Measurements from ENCODE around the gene DAAM2. TPM values are rescaled to one million over a fixed set of nuclear protein-coding genes. Genes with fewer than 3 reads are reported as not detected.

DAAM2 gene
- total RNA-seq, 1 experiment from 2014 or later: 4.0 TPM

GRCh38 chr6:39929039-39929732 lies 137.0 kb downstream of the DAAM2 start:
- DNase-seq (ENCODE audit: low read depth): peak; percentile 24

GRCh38 chr6:39929733-39930461 lies 137.7 kb downstream of the DAAM2 start:
- no peak for DNase-seq (ENCODE audit: low read depth)

- no peak for DNase-seq (ENCODE audit: low read depth)
Observed at GRCh38 chr6:39930540-39930939, 138.4 kb downstream of the DAAM2 start.

- no peak for DNase-seq (ENCODE audit: low read depth)
Observed at GRCh38 chr6:39931607-39932006, 139.4 kb downstream of the DAAM2 start.

DNA sequence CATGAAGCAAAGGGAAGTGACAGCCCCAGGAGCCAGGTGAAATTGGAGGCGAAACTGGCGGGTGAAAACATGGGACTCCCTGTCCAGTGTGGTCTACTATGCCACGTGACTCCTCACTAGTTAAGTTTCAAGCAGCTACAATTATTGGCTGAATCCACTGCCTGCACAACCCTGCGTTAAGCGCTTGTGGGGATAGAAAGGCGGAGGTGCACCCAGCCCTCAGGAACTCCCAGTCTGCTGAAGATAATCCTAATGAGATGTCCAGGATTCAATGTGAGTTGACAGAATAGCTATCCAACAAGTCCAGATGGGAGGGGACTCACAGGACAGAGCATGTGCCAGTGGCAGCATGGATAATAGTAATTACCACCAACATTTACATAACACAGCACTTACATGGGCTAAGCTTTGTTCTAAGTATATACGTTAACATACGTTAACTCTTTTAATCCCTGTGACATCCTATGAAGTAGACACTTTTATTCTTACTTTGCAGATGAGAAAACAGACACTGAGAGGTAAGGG lies 140.3 kb downstream of the DAAM2 start:
- DNase-seq (ENCODE audit: low read depth): no peak

GRCh38 chr6:39933669-39934130 lies 141.5 kb downstream of the DAAM2 start:
- no peak for DNase-seq (ENCODE audit: low read depth)

GRCh38 chr6:39934131-39934757 lies 142.1 kb downstream of the DAAM2 start, which contains the start of gene MOCS1:
Gene MOCS1, minus strand, starts transcription at chr6:39934462. Its CDS starts 45 bp downstream, at chr6:39934417.
- DNase-seq (ENCODE audit: low read depth): peak; percentile 77

- no peak for DNase-seq (ENCODE audit: low read depth)
Observed at GRCh38 chr6:39935241-39935640, 143.1 kb downstream of the DAAM2 start.

GRCh38 chr6:39936857-39937256 lies 144.7 kb downstream of the DAAM2 start:
- DNase-seq (ENCODE audit: low read depth): no peak

DNA sequence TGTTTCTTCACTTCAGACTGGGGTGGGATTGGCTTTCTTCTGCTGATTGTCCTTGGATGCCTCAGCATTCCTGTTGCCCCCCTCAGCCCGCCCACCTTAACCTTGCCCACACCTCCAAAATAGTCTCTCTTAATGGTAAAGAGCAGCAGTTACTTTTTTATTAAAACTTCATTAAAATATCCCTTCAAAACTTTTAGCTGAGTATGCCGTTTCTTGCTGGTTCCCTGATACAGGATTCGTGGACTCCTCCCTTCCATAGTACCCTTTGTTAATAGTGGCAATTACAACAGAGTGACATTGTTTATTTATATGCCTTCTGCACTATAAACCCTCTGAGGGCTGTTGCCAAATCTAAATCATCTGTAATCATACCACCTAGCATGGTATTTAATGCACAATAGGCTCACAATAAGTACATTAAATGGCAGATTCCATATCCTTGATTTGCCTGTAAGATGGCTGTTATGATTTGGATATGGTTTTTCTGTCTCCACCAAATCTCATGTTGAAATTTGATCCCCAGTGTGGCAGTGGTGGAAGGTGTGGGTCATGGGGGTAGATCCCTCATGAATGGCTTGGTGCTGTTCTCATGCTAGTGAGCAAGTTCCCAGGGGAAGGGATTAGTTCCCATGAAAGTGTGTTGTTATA lies 145.6 kb downstream of the DAAM2 start:
- no peak for DNase-seq (ENCODE audit: low read depth)

- no peak for DNase-seq (ENCODE audit: low read depth)
Observed at GRCh38 chr6:39938773-39939654, 146.8 kb downstream of the DAAM2 start.

DNA sequence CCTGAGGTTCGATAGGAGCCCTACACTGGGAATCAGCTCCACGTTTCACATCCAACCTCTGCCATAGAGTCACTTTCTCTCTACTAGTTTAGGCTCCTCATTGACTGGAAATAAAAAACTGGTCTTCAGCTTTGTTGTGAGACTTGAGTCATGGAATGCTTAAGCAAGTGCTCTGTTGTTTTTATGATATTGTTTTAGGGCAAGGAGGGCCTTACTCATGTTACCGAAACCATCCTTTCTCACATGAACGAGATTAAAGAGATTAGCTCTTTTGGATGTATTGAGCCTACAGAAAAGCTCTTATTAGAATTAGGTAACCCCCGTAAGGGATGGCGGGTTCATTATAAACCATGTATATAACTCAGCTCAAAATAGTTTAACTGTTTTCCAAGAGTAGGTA lies 149.0 kb downstream of the DAAM2 start:
- DNase-seq (ENCODE audit: low read depth): no peak

GRCh38 chr6:39941820-39942219 lies 149.6 kb downstream of the DAAM2 start:
- no peak for DNase-seq (ENCODE audit: low read depth)

GRCh38 chr6:39942903-39943580 lies 150.9 kb downstream of the DAAM2 start:
- no peak for DNase-seq (ENCODE audit: low read depth)

DNA sequence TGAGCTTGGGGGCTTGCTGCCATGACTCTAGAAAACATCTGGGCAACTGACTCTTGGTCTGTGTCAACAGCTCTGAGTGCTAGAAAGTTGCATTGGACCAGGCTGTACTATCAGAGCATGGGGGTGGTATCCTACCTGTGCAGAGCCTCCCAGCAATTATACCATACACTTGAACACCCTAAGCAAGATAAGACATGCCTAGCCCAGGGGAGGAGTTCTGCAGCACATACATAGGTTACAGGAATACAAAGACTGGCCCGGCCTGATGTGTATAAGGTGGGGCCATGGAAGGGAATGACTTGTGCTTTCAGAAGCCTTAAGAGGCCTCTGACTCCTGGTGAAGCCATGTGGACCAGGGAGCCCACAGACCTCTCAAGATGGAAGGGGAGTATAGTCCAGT lies 153.4 kb downstream of the DAAM2 start:
- DNase-seq (ENCODE audit: low read depth): no peak

DNA sequence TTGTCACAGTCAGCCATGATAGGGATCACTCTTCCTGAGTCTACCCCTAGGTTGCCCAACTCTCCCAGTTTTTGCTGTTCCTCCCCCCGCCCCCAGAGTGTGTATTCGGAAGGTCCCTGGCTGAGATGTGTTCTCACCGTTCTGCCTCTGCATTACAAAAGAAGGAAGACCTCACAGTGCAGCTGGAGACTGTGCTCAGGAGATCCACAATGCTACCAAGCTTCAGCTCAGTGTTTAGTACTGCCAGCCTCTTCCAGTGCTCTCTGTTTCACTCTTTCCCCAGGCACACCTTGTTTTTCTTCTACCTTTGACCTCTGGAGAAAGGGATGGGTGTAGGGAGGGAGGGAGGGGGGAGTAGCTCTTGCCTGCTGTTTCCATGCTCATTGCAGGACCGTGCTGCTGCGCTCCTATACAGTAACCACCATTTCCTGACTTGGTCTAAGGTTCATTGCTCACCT lies 155.5 kb downstream of the DAAM2 start:
- no peak for DNase-seq (ENCODE audit: low read depth)

DNA sequence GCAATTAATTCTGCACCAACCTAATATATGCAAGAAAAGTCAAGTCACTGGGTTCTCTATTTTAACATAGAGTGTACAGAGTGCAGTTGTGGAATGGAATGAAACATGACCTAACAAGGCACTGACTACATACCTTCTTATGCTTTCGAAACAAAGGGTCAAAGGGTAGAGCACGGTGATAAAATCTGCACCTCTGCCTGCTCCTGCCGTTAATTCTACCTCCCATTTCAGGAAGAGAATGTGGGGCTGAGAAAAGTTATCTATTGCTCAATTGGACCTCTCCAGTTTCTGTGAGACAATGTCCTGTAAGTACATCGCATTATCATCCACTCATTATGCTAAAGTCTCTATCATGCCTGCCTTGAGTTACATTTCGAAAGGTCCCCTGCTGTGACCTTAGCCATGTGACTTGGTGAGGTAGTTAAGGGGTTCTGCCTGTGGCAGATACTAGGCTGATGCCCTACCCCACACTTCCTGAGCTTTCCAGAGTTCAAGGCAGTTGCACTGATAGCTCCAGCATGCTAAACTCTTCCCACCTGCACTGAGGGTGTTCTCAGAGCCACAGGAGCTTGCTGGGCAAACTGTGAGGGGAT lies 156.1 kb downstream of the DAAM2 start:
- DNase-seq (ENCODE audit: low read depth): no peak

GRCh38 chr6:39950125-39950720 lies 158.0 kb downstream of the DAAM2 start:
- no peak for DNase-seq (ENCODE audit: low read depth)

DNA sequence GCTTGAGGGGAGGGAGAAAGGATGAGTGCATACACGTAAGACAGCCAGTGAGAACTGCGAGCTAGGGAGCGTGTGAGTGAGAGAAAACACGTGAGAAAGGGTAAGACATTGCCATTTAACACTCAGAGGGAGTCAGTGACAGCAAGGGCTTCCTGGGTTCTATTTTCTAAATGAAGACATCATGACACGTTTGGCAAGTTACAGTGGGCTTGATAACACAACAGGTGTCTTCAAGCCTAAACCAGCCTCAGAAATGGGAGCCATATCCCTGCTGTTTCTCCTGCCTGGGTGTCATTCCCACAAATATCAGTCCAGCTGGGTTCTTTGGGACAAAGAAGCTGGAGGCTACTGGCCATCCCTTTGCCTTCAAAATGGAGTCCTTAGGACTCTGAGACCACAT lies 159.0 kb downstream of the DAAM2 start:
- no peak for DNase-seq (ENCODE audit: low read depth)

All from RPMI7951 (cell line).